Raji (cell line): ENCODE measurements around the gene SLC1A7.

ENCODE experiments used
- POLR2A ChIP-seq: IDR thresholded peaks from 2 replicates; pipeline ENCODE4 v1.6.1; 2011; ENCODE audit warnings: low read depth, low read length, control low read depth; ENCODE audit not compliant: insufficient read depth

SLC1A7 gene

DNA sequence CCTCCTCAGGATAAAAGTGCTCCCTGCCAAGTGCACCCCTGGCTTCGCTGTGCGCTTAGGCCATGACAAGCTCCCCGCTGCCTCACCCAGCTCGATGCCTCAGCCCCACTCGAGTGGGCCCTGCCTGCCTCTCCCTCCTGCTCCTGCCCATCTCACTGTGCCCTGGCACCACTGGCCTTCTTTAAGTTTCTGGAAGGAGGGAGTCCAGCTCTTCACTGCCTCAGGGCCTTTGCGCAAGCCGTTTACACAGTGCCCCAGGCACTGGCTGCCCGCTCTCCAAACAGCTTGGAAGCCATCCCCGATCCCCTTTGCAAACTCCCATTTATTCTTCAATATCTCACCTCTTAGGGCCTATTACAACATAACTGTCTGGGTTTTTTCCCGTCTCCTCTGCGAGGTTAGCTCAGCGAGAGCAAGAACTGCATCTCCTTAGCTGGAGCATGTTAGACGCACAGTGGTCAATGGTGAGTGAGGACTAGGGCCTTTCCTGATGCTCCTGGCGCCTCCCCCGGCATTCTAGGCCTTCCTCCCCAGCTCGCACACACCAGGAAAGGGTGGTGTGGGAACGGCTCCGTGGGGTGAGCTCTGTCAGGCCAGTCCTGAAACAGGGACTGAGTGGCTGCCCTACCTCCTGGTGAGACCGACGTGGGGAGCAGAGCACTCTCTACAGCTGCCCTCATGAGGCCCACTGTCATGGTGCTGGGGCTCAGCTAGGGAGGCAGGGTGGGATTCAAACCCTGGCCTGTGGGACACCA, 48.5 kb downstream of the SLC1A7 start:
- no peak for TF ChIP-seq POLR2A

DNA sequence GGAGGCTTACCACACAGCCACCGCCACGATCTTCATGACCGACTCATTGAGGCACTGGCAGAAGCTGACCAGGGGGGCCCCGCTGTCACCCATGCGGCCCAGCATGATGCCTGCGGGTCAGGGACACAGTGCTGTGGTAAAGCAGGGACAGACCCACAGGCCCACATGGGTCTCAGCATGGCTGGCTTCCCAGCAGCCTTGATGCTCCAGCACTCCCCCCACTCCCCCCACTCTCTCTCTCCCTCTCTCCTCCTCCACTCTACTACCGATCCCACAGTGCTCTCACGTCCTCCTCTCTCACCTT, 49.0 kb downstream of the SLC1A7 start:
- no peak for TF ChIP-seq POLR2A

DNA sequence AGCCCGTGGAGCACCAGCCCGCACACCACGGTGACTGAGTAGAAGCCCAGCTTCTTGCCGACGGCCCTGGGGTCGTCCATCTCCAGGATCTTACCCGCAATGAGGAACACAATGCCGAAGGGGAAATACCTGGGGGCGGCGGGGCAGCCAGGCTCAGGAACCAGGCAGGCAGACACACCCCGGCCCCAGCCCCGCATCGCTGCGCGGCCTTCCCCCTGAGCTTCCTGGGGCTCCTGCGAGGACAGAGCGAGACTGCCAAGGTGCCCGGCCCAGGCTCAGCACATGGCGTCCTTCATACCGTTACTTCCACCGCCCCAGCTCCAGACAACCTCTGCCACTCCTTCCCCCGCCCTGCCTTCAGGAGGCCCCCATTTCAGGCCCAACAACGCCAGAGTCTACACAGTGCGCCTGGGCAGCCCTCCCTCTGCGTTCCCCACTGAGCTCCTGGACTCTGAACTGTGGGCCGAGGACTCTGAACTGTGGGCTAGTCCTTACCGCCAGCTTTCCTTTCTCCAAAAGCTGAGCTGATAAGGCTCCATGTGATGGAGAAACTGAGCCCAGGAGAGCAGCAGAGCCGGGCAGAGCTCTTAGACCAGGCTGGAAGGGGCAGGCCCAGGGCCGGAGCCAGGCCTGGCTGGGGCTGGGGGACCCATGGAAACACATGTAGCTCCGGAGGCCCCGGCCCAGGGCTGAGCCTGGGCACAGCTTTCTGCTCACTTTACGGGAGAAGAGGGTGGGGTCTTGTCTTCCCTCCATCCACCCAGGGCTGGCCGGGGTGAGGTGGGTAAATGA, 49.6 kb downstream of the SLC1A7 start:
- TF ChIP-seq POLR2A = no peak

DNA sequence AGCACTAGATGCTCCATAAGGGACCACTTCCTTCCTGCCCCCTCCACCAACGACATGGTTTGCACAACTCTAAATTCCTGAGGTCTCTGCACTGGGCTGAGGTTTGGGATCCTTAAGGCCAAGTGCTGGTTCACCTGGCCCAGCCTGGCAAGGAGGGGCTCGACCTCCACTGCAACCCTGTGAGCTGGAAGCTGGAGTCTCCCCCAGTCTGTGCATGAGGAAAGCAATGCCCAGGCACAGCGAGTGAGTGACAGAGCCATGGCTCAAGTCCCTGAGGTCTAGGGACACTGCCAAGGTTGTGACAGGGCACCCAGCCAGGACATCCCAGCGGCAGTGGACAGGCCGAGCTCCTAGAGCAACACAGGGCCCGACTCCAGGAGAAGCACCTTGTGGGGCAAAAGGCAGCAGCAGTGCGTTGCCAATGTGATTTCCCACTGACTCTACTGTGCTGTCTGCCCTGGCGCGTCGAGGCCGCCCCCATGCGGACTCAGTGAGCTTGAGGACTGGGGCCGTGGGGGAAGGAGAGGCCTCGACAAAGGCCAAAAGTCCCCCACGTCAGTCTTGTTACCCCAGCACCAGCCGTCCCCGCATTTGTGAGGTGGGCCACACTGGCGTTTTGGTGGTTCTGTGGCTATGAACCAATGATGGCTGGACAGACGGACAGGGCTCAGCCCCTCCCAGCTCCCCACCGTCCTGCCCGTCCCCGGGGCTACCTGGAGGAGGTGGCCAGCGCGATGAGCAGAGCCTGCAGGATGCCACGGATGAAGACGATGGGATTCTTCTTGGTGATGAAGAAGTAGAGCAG, 50.4 kb downstream of the SLC1A7 start:
- no peak for TF ChIP-seq POLR2A

DNA sequence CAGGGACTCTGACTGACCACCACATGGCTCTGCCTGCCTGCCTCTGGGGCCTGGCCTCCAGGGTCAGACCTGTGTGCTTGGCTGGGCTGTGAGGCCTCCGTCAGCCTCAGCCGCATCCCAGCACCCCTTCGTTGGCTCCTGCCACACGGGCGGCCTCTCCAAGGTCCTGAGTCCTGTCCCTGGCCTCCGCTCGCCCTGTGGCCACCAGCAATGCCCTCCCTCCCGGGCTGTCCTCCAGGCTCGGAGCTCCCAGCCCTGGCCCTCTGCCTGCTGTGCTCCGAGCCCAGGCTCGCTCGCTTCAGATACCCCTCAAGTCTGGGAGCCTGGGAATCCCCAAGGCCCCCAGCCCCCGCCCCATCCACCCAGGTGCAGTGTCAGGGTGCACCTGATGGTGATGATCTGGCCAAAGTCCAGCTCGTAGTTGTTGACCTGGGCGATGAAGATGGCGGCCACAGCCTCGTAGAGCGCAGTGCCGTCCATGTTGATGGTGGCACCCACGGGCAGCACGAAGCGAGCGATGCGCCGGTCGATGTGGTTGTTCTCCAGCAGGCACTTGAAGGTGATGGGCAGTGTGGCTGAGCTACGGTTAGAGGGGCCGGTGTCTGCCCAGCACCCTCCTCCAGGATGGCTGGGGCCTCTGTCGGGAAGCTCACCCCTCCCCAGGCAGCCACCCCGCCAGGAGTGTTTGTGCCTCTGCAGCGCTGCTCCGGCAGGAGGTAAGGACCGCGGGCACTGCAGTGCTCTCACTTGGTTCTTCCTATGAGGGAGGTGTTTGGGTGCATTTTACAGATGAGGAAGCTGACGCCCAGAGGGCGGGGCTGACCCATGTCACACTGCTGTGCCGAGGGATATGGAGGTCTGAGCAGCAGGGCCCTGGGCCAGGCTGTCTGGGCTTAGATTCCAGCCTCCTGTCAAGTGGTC, 52.0 kb downstream of the SLC1A7 start:
- no peak for TF ChIP-seq POLR2A

DNA sequence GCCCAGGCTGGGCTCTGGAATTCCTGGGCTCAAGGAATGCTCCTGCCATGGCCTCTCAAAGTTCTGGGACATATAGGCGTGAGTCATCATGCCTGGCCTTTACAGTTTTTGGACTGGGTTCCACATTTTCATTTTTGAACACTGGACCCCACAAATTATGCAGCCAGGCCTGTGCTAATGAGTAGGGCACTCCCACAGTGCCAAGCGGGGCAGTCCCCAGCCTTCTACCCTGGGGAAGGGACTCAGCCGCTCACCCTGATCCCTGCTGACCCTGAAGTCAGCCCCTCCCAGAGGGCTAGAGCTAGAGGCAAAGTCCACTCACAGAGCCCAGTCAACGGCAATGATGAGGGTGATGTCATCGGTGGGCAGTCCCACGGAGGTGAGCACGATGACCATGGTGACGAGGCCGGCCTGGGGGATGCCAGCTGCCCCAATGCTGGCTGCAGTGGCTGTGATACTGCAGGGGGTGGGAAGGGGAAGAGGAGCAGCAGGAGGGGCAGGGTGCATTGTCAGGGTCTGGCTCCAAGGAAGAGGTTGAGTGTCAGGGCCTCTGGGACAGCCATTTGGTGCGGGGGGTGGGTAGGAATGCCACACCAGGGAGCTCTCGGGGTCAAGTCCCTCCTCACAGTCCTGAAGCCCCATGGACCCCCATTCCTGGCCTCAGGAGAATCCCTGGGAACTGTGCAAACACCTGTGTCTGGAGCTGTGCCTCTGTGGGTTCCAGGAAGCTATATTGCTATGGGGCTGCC, 52.8 kb downstream of the SLC1A7 start:
- TF ChIP-seq POLR2A = no peak

DNA sequence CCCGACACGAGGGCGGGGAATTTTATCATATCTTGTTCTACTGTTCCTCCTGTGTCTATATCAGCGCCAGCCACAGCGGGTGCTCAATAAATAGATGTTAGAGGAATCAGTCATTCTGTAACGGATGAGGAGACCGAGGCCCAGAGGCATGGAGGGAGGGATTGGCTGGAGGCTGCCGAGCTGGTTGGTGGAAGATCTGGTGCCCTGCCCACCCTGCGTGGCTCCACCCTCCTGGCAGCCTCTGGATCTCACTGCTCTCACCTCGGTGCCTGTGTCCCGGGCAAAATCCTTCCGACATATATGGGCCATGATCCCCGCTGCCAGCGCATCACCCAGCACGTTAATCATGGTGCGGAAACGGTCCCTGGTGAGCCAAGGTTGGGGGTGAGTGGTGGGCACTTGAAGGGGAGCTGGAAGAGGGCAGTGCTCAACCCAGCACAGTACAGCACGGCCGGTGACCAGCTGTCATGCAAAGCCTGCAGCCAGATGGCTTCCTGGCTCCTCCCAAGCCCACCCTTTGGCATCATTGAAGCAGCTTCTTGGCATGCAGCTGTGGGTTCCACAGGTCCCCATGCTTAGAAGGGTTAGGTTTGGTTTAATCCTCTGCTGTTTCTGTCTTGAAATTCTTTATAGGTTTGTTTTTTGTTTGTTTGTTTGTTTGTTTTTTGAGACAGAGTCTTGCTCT, 53.7 kb downstream of the SLC1A7 start:
- TF ChIP-seq POLR2A = no peak

DNA sequence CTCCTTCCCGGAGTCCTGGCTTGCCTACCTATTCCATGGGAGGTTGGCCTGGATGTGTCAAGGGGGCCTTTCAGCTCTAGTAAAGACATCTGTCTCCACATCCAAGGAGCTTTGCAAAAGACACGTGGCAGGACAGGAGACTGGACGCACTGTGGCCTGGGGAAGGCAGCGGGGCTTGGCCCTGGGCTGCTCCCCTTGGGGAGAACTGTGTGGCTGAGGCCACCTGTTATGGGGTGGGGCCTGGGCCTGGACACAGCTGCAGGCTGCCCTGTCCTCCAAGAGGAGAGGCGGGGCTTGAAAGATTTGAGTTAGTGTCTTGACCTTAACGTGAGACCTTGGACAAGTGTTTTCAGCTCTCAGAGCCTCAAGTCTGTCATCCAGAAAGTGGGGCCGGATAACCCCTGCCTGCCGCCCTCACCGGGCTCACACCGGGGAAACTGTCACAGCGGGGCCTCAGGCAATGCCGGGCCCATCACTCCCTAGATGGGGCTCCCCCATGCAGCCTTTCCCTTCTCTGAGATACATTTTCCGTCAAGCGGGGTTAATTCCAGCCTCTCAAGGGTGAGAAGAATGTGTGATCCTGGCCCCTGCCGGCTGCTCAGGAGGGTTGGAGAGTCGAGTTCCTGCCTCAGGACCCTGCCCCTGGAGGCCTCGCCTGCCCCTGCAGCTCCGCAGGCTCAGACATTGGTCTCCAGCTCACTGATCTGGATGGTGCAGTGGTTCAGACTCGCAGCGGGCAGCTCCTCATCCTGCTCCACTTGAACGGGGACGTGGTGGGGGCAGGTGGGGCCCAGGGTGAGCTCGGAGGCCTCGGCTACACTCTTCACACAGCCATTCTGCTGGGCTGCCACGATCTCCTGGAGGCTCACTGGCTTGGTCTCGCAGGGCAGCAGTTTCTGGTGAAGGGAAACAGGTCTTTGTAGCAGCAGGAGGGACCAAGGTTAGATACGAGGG, 54.8 kb downstream of the SLC1A7 start:
- no peak for TF ChIP-seq POLR2A

DNA sequence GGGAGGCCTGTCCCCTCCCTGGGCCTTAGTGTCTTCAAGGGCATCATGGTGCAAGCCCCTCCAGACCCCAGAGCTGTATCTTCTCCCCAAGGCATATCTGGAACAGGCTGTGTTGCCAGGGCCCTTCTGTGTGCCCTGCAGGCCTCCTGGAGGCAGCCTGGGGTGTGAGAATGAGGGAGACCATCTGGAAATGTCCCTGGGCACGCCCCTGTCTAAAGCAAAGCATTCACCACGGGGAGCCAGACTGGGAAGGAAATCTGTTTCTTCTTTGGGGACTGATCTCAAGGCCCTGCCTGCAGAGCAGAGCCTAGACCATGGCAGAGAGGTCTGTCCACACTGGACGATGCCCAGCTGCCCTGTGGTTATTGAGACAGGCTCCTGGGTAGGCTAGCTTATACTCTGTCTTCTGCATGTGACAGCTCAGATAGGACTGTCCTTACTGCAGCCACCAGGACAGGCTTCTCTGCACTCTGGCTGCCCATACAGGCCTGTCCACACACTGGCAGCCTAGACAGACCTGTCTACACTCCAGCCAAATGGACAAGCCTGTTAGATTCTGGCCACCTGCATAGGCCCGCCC, 55.9 kb downstream of the SLC1A7 start:
- TF ChIP-seq POLR2A = no peak

DNA sequence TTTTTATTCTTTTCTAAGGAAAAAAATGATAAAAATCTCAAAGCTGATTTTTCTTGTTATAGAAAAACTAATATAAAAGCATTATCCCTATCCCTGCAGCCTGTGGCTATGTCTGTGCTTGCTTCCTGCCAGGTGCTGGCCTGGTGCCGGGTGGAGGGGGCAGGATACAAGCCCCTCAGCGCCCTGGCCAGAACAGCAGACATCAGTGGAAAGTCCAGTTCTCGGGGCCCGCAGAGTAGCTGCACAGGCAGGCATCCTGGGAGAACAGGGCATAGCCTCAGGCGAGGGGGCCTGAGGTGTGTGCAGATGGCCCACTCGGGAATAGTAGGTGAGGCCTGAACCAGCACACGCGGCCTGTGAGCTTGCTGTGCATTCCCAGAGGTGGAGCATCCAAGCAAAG, 57.0 kb downstream of the SLC1A7 start:
- no peak for TF ChIP-seq POLR2A

DNA sequence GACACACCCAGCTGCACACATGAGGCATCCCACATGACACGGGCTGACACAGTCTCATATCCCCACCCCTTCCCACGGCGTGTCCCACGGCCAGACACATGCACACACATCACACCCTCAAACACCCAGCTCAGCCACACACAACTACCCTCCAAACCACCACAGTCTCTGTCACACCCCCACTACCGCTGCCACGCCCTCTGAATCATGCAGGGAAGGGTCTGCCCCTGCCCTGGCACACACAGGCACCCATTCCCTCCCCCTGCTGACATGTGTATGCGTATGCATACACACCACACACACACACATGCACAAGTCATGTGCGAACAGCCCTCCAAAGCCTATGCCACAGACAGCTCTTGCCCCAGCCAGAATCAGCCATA, 57.9 kb downstream of the SLC1A7 start:
- TF ChIP-seq POLR2A = no peak
